ENCODE measurements around the gene SLC8A3. TPM values are rescaled to one million over a fixed set of nuclear protein-coding genes. Genes with fewer than 3 reads are reported as not detected.

The SLC8A3 gene
- total RNA-seq, 1 donor from 2014 or later, result 0.12 TPM

GRCh38 chr14:70156592-70156991, 32.2 kb downstream of the SLC8A3 start:
- DNase-seq (ENCODE audit: low read depth), result no peak
- no peak for TF ChIP-seq CTCF (conservative IDR thresholded peaks at IDR 0.05; ENCODE audit: low read depth, low read length)
- no peak overlapping the region for H3K4me3 ChIP-seq (ENCODE audit: low read depth, low read length)

GRCh38 chr14:70152704-70153103, 36.0 kb downstream of the SLC8A3 start:
- no peak overlapping the region for H3K4me3 ChIP-seq (ENCODE audit: low read depth, low read length)
- TF ChIP-seq CTCF (conservative IDR thresholded peaks at IDR 0.05; ENCODE audit: low read depth, low read length), result no peak
- no peak for DNase-seq (ENCODE audit: low read depth)

- TF ChIP-seq CTCF (conservative IDR thresholded peaks at IDR 0.05; ENCODE audit: low read depth, low read length), result no peak
- H3K4me3 ChIP-seq (ENCODE audit: low read depth, low read length), result no peak overlapping the region
- DNase-seq (ENCODE audit: low read depth), result no peak
Measured at GRCh38 chr14:70152081-70152480, 36.7 kb downstream of the SLC8A3 start.

- DNase-seq (ENCODE audit: low read depth), result no peak
- H3K4me3 ChIP-seq (ENCODE audit: low read depth, low read length), result no peak overlapping the region
- TF ChIP-seq CTCF (conservative IDR thresholded peaks at IDR 0.05; ENCODE audit: low read depth, low read length), result no peak
Measured at GRCh38 chr14:70149596-70150165, 39.1 kb downstream of the SLC8A3 start.

GRCh38 chr14:70148911-70149595, 39.7 kb downstream of the SLC8A3 start:
- DNase-seq (ENCODE audit: low read depth), result no peak
- no peak overlapping the region for H3K4me3 ChIP-seq (ENCODE audit: low read depth, low read length)
- TF ChIP-seq CTCF (conservative IDR thresholded peaks at IDR 0.05; ENCODE audit: low read depth, low read length), result no peak

- no peak overlapping the region for H3K4me3 ChIP-seq (ENCODE audit: low read depth, low read length)
- DNase-seq (ENCODE audit: low read depth), result no peak
- TF ChIP-seq CTCF (conservative IDR thresholded peaks at IDR 0.05; ENCODE audit: low read depth, low read length), result no peak
Measured at GRCh38 chr14:70148351-70148750, 40.4 kb downstream of the SLC8A3 start.

GRCh38 chr14:70144046-70144445, 44.7 kb downstream of the SLC8A3 start:
- TF ChIP-seq CTCF (conservative IDR thresholded peaks at IDR 0.05; ENCODE audit: low read depth, low read length), result no peak
- DNase-seq (ENCODE audit: low read depth), result no peak
- H3K4me3 ChIP-seq (ENCODE audit: low read depth, low read length), result no peak overlapping the region
